Keratinocyte (primary cell): Measurements from ENCODE around the gene AFAP1L2. TPM values are rescaled to one million over a fixed set of nuclear protein-coding genes. Genes with fewer than 3 reads are reported as not detected.
A peak's percentile ranks its signal among the peaks of the same experiment; 100 is the strongest.

Source experiments
- DNase-seq: peaks from one replicate; pipeline ENCODE4 v3.0.0-alpha.2; 2011; ENCODE audit warnings: low read depth, missing footprints, low spot score
- FAIRE-seq: peaks from 2 replicates; lab custom pipeline; 2011; peaks lifted over from hg19 to GRCh38; lab: Jason Lieb, UNC
- H2AFZ ChIP-seq: 2 replicates; pipeline ENCODE4 v1.6.0; 2012; ENCODE audit warnings: low read length, control low read depth, inconsistent platforms; ENCODE audit not compliant: control insufficient read depth
- H3K27ac ChIP-seq: 2 replicates; pipeline ENCODE4 v1.5.1; 2011; ENCODE audit warnings: low read length; ENCODE audit not compliant: control insufficient read depth, insufficient read depth
- H3K27me3 ChIP-seq: 3 replicates; pipeline ENCODE4 v1.6.0; 2011; ENCODE audit warnings: low read length; ENCODE audit not compliant: control insufficient read depth, insufficient read depth; ENCODE audit errors: extremely low read depth
- H3K36me3 ChIP-seq, 2 experiments: 2 replicates in 1 of 2; 3 replicates in 1 of 2; pipeline ENCODE4 v1.5.1; 2011; ENCODE audit warnings: low read length in 2 of 2, mild to moderate bottlenecking in 1 of 2; ENCODE audit not compliant: control insufficient read depth in 2 of 2, insufficient read depth in 2 of 2; ENCODE audit errors: extremely low read depth in 1 of 2
- H3K4me1 ChIP-seq: 3 replicates; pipeline ENCODE4 v1.5.1; 2011; ENCODE audit warnings: low read length; ENCODE audit not compliant: control insufficient read depth, insufficient read depth; ENCODE audit errors: extremely low read depth
- H3K4me2 ChIP-seq: 3 replicates; pipeline ENCODE4 v1.6.0; 2011; ENCODE audit warnings: low read depth, low read length; ENCODE audit not compliant: control insufficient read depth, insufficient read depth; ENCODE audit errors: extremely low read depth
- H3K4me3 ChIP-seq, 3 experiments: fragments of 200-600 bp in 1 of 3; sonication (generic) in 1 of 3; 2 replicates in 2 of 3; 3 replicates in 1 of 3; pipeline ENCODE4 v1.5.1; 2011 to 2016; ENCODE audit warnings: low read length in 3 of 3, mild to moderate bottlenecking in 3 of 3, control low read depth in 2 of 3, inconsistent platforms in 1 of 3, low read depth in 1 of 3, mixed read lengths in 1 of 3, mixed run types in 1 of 3, moderate library complexity in 1 of 3; ENCODE audit not compliant: control insufficient read depth in 2 of 3, insufficient read depth in 2 of 3; ENCODE audit errors: extremely low read depth in 1 of 3
- H3K79me2 ChIP-seq: 2 replicates; pipeline ENCODE4 v1.6.0; 2012; ENCODE audit warnings: low read length; ENCODE audit not compliant: control insufficient read depth, insufficient read depth
- H3K9ac ChIP-seq: 3 replicates; pipeline ENCODE4 v1.6.0; 2011; ENCODE audit warnings: low read length; ENCODE audit not compliant: control insufficient read depth, insufficient read depth; ENCODE audit errors: extremely low read depth
- H3K9me1 ChIP-seq: 3 replicates; pipeline ENCODE4 v1.6.0; 2011; ENCODE audit warnings: low read length; ENCODE audit not compliant: control insufficient read depth, insufficient read depth; ENCODE audit errors: extremely low read depth
- H3K9me3 ChIP-seq: 2 replicates; pipeline ENCODE4 v1.5.1; 2012; ENCODE audit warnings: low read depth, low read length; ENCODE audit not compliant: control insufficient read depth
- H4K20me1 ChIP-seq: 3 replicates; pipeline ENCODE4 v1.6.0; 2011; ENCODE audit warnings: low read length; ENCODE audit not compliant: control insufficient read depth, insufficient read depth; ENCODE audit errors: extremely low read depth
- CTCF ChIP-seq, 3 experiments: IDR thresholded peaks in 1 of 3; conservative IDR thresholded peaks in 1 of 3; optimal IDR thresholded peaks in 1 of 3; 2 replicates in 2 of 3; 3 replicates in 1 of 3; pipeline versions ENCODE3 to v1.5.1; 2011; ENCODE audit warnings: low read length in 3 of 3, mild to moderate bottlenecking in 3 of 3, moderate library complexity in 2 of 3, control low read depth in 1 of 3, inconsistent platforms in 1 of 3; ENCODE audit not compliant: insufficient read depth in 2 of 3; ENCODE audit errors: extremely low read depth in 1 of 3
- EZH2 ChIP-seq: IDR thresholded peaks from one replicate; pipeline ENCODE4 v1.6.1; 2012; ENCODE audit warnings: inconsistent platforms, mild to moderate bottlenecking, low read length, moderate library complexity
- dilution Hi-C: fragments of 300-500 bp; cut with MboI; formaldehyde crosslinking; loops from one replicate; pipeline ENCODE4 v1.7.0; 2020; ENCODE audit warnings: low sequenced_read_pairs; ENCODE audit not compliant: extremely low pct_ligation_motif_present
- polyA plus RNA-seq, 5 experiments: library from polyadenylated mRNA; depleted of rRNA in 3 of 5; stranded (reverse) in 3 of 5; stranded (forward) in 1 of 5; unstranded in 1 of 5; fragments of >200 nt; gene quantifications; 1 replicate in 1 of 5; 2 replicates in 3 of 5; 3 replicates in 1 of 5; pipeline versions ENCODE4 v1.2.1 to v1.2.3, GENCODE V29; 2011 to 2012; ENCODE audit warnings: missing spikeins in 2 of 5, low read depth in 1 of 5, low replicate concordance in 1 of 5

Gene AFAP1L2
- polyA plus RNA-seq, 1 donor (not counting 4 experiments of a cell fraction or from before 2014, with no cell fraction given), result 40.4 TPM

GRCh38 chr10:114370199-114370598 lies 34.1 kb downstream of the AFAP1L2 start:
- peaks cover 0 to 2% of the 10 kb centered on the region in 2 experiments for H3K36me3 ChIP-seq
- H3K9me3 ChIP-seq, result no peaks in the 10 kb centered on the region
- H3K4me3 ChIP-seq, result no peak overlapping the region
- no peaks in the 10 kb centered on the region for H3K27me3 ChIP-seq
- FAIRE-seq (peak; percentile 57), DNase-seq (no peak)
- peaks cover 28% of the 10 kb centered on the region for H3K4me1 ChIP-seq
- H4K20me1 ChIP-seq, result no peaks in the 10 kb centered on the region
- H3K4me2 ChIP-seq, result no peak overlapping the region
- H3K9me1 ChIP-seq, result peaks cover 3% of the 10 kb centered on the region
- no peak overlapping the region for H3K9ac ChIP-seq
- no peak overlapping the region for H2AFZ ChIP-seq
- no peak overlapping the region for H3K27ac ChIP-seq
- TF ChIP-seq CTCF (optimal IDR thresholded peaks at IDR 0.05 in 1 of 3, IDR thresholded peaks at IDR 0.05 in 1 of 3, conservative IDR thresholded peaks at IDR 0.05 in 1 of 3; ENCODE audit: extremely low read depth in 1 of 3, insufficient read depth in 2 of 3, low read length in 3 of 3), result no peak
- dilution Hi-C loops, result no loop called here
- peaks cover 59% of the 10 kb centered on the region for H3K79me2 ChIP-seq

GRCh38 chr10:114368057-114368391 lies 36.3 kb downstream of the AFAP1L2 start:
- Histone ChIP-seq H3K9me3 (no peaks in the 10 kb centered on the region), H3K9me1 (peaks cover 3% of the 10 kb centered on the region), H3K27me3 (no peaks in the 10 kb centered on the region), H3K9ac (no peak overlapping the region), H3K4me1 (peaks cover 28% of the 10 kb centered on the region), H3K36me3 (peaks cover 0 to 6% of the 10 kb centered on the region in 2 experiments), H3K4me3 (no peak overlapping the region), H3K79me2 (peaks cover 52% of the 10 kb centered on the region), H3K4me2 (peak overlapping the region; percentile 55), H2AFZ (peak overlapping the region; percentile 45), H3K27ac (peak overlapping the region; percentile 46), H4K20me1 (no peaks in the 10 kb centered on the region)
- TF ChIP-seq EZH2 (no peak), CTCF (optimal IDR thresholded peaks at IDR 0.05 in 1 of 3, IDR thresholded peaks at IDR 0.05 in 1 of 3, conservative IDR thresholded peaks at IDR 0.05 in 1 of 3; ENCODE audit: extremely low read depth in 1 of 3, insufficient read depth in 2 of 3, low read length in 3 of 3) (no peak)
- no peak for FAIRE-seq
- dilution Hi-C loops, result no loop called here
- no peak for DNase-seq
